Activated CD8-positive, alpha-beta memory T cell treated with anti-CD3 and anti-CD28 coated beads for 1 hour (primary cell): ENCODE results near the gene WWC2.

Experiments
- DNase-seq, 2 donors: peaks; one replicate each; pipeline ENCODE4 v3.0.0-alpha.2; 2020; ENCODE audit warnings: low read depth in 1 of 2; ENCODE audit errors: extremely low read depth in 1 of 2

WWC2 gene

GRCh38 chr4:183197140-183197539 is 98.1 kb downstream of the WWC2 start:
- DNase-seq, result no peak

- DNase-seq, result no peak
Observed at GRCh38 chr4:183200453-183200852, 101.4 kb downstream of the WWC2 start.

DNA sequence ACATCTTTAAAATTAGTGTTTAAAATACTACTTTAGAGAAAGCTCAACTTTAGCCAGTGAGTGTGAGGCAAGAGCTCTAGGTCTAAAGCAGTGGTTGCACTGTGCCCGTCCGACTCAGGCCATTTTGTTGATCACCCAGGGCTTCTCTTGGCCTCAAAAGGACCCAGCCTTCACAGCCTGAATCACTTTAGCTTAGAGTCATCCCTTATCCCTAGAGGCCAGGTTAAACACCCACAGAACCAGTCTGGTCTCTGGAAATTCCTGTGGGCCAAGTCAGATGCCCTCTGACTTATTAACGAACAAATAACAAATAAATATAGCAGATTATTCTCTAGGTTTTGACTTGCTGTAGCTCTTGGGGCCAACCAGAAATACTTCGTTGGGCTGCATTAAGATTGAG is 102.3 kb downstream of the WWC2 start:
- no peak for DNase-seq

DNA sequence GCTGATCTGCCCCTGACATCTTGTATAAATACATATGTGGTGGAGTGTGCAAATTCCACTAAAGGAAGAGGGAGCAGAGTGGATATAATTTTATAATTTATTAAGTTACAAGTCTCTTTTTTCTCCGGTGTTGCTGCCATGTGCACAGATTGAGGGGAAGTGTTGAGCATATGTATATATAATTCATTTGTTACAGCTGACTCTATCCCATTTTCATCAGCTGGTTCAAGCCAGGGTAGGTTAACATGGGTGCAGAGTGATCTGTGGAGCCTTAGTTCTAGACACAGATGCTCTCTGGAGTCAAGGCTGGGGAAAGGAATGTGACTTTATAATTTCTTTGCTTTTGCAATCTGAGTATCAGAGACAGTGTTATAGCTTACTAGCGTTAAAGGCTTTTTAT is 103.5 kb downstream of the WWC2 start:
- DNase-seq, result no peak

- DNase-seq, result no peak
Observed at GRCh38 chr4:183204793-183205192, 105.7 kb downstream of the WWC2 start.

DNA sequence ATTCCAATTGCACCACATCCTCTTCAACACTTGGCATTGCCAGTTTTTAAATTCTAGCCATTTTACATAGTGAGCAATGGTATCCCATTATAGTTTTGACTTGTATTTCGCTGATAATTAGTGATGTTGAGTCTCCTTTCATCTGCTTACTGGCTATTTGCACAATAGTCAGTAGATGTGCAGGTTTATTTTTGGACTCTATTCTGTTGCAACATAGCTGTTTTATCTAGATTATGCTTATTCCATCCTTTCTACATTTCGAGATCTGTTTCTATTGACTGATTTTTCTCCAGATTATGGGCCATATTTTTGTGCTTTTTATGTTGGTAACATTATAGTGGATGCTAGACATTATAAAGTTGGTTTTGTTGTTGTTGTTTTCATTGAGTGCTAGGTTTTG is 106.1 kb downstream of the WWC2 start:
- DNase-seq, result no peak

DNA sequence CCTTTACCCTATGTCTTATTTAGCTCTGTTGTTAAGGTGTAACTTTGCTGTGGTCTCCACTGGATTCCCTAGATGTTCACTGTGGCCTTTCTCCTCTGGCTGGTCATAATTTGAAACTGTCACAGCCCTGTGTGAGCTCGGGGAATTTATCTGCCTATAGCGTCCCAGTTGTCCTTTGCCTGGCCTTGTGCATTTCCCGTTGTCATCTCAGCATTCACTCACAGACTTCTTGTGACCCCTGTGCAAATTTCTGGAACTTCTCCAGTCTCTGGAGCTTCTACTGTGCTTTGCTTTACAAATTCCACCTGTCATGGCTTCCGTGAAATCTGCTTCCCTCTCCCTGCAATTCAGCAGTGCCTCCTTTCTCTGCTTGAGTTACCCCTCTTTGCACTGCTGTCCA is 106.7 kb downstream of the WWC2 start:
- no peak for DNase-seq

DNA sequence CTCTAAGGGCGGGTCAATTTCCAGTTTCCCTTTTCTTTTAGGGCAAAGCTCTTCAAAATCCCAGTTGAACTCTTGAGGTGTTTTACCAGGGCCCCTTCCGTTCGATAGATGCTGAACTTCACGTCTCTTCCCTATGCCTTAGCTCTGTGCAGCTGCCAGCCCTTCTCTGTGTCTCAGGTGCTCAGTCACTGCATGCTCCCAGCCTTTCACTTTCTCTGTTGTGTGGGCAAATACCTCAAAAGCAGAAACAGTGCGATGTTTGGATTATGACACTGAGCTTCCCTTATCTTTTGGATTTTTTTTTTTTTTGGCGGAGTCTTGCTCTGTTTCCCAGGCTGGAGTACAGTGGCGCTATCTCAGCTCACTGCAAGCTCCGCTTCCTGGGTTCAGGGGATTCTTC is 112.5 kb downstream of the WWC2 start:
- no peak for DNase-seq

DNA sequence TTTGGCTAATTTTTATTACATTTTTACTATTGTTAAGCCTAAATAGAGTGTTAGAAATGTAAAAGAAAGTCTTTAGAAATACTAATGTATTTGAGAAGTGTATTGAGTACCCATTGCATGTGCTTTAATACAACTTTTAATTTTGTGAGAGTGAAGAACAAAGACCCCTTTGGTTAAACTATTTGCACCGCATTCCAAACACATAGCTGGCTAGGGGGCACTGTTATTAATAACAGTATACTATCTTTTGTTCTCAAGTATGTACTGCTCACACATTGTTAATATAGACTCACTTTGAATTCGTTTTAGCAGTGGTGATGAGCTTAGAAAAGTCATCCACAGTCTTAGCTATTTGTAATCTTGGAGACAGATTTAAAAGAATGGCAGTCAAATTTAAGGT is 114.9 kb downstream of the WWC2 start:
- DNase-seq, result no peak

- DNase-seq, result no peak
Observed at GRCh38 chr4:183214912-183215488, 115.9 kb downstream of the WWC2 start.

GRCh38 chr4:183220236-183220635 is 121.2 kb downstream of the WWC2 start:
- no peak for DNase-seq

GRCh38 chr4:183223053-183223452 is 124.0 kb downstream of the WWC2 start:
- no peak for DNase-seq

DNA sequence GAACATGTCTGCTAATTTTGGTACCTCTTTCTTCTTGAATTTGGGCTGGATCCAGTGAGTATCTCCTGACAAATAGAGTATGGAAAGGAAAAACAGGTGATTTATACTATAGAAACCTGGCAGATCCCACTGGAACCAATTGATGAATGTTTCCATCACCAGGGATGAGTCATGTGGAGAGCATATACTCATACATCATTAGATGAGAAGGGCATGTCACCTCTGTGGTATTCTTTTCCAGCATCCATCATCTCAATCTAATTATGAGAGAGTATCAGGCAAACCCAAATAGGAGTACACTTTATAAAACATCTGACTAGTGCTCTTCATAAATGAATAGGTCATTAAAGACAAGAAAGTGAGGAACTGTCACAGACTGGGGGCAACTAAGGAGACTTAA is 130.3 kb downstream of the WWC2 start:
- DNase-seq, result no peak

- DNase-seq, result no peak
Observed at GRCh38 chr4:183240581-183241321, 141.7 kb downstream of the WWC2 start.

GRCh38 chr4:183241322-183241640 is 142.2 kb downstream of the WWC2 start:
- no peak for DNase-seq

DNA sequence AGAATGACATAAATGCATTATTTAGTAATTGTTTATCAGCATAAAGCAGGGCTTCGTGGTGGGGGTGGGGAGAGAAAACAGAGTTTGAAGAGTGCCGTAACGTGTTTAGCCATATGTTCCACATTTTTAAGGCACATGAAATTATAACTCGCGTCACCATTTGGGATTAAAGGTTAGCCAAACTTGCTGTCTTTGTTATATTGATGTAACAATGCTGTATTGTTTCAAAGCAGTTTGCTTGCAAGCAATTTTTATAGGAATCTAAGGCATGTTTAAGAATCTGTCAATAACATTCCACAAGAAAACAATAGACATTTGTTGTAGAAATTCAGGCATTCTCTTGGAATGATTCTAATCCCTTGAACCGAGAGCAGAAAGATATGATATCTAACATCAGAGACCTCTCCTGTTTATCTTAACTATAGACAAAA is 142.7 kb downstream of the WWC2 start:
- DNase-seq, result no peak

GRCh38 chr4:183242291-183242690 is 143.2 kb downstream of the WWC2 start:
- no peak for DNase-seq

- DNase-seq, result no peak
Observed at GRCh38 chr4:183244019-183244418, 145.0 kb downstream of the WWC2 start.

- DNase-seq, result no peak
Observed at GRCh38 chr4:183244506-183244905, 145.4 kb downstream of the WWC2 start.

- DNase-seq, result no peak
Observed at GRCh38 chr4:183248201-183248600, 149.1 kb downstream of the WWC2 start.

GRCh38 chr4:183249854-183250253 is 150.8 kb downstream of the WWC2 start:
- DNase-seq, result no peak

DNA sequence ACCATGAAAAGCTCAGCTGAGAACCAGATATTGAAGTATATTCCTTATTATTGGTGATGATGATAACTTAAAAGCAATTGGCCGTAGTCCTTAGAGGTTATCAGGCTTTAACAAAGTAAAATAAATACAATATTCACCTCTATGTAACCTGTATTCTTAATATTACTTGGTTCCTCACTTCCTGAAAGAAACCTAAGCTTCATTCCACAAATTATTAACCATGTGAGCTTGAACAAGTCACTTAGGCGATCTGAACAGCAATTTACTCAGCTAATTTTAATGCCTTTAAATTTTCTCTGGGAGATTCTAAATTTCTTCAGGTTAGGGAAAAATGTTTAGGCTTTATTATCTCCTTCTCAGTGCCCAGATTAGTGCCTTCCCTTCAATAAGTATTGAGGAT is 151.8 kb downstream of the WWC2 start:
- DNase-seq, result no peak

GRCh38 chr4:183252959-183253358 is 153.9 kb downstream of the WWC2 start:
- no peak for DNase-seq
